HepG2 (cell line): ENCODE results near the gene KRTAP5-6. TPM values are rescaled to one million over a fixed set of nuclear protein-coding genes. Genes with fewer than 3 reads are reported as not detected.
A peak's percentile ranks its signal among the peaks of the same experiment; 100 is the strongest.

Experiments
- AKNA ChIP-seq: sonication (generic); formaldehyde crosslinking; IDR thresholded peaks from 2 replicates; pipeline ENCODE4 v1.4.0; 2020; ENCODE audit warnings: missing genetic modification reagents, borderline replicate concordance
- E2F2 ChIP-seq: sonication (generic); formaldehyde crosslinking; IDR thresholded peaks from 2 replicates; pipeline ENCODE4 v1.4.0; 2020; ENCODE audit warnings: missing genetic modification reagents, borderline replicate concordance
- ERF ChIP-seq: IDR thresholded peaks from 2 replicates; pipeline ENCODE4 v1.6.1; 2018; ENCODE audit warnings: missing biosample characterization, missing genetic modification reagents
- IKZF4 ChIP-seq: sonication (generic); formaldehyde crosslinking; IDR thresholded peaks from 2 replicates; pipeline ENCODE4 v1.5.1; 2020; ENCODE audit warnings: borderline replicate concordance, mild to moderate bottlenecking, low read depth, missing genetic modification reagents; ENCODE audit errors: not compliant biosample characterization
- JARID2 ChIP-seq: sonication (generic); formaldehyde crosslinking; IDR thresholded peaks from 2 replicates; pipeline ENCODE4 v1.8.1; 2023; ENCODE audit warnings: missing genetic modification reagents, inconsistent platforms; ENCODE audit not compliant: insufficient replicate concordance
- JUND ChIP-seq: sonication (generic); formaldehyde crosslinking; IDR thresholded peaks from 2 replicates; pipeline ENCODE4 v1.8.0; 2022; ENCODE audit warnings: mild to moderate bottlenecking, missing genetic modification reagents
- KDM6A ChIP-seq: IDR thresholded peaks from 2 replicates; pipeline ENCODE4 v1.6.1; 2016; ENCODE audit warnings: low read depth
- KLF9 ChIP-seq: IDR thresholded peaks from 2 replicates; pipeline ENCODE4 v1.6.1; 2016; ENCODE audit warnings: low read depth
- LBX2 ChIP-seq: sonication (generic); formaldehyde crosslinking; IDR thresholded peaks from 2 replicates; pipeline ENCODE4 v1.5.0; 2020; ENCODE audit warnings: missing genetic modification reagents, mild to moderate bottlenecking, borderline replicate concordance
- MLLT10 ChIP-seq: sonication (generic); formaldehyde crosslinking; IDR thresholded peaks from 2 replicates; pipeline ENCODE4 v1.4.0; 2020; ENCODE audit warnings: missing genetic modification reagents
- MYNN ChIP-seq: sonication (generic); formaldehyde crosslinking; IDR thresholded peaks from 2 replicates; pipeline ENCODE4 v1.4.0; 2020; ENCODE audit warnings: mild to moderate bottlenecking, low read depth, missing genetic modification reagents
- NAIF1 ChIP-seq: sonication (generic); formaldehyde crosslinking; IDR thresholded peaks from 2 replicates; pipeline ENCODE4 v1.5.0; 2020; ENCODE audit warnings: mild to moderate bottlenecking, missing genetic modification reagents, borderline replicate concordance
- ZBED4 ChIP-seq: sonication (generic); formaldehyde crosslinking; IDR thresholded peaks from 2 replicates; pipeline ENCODE4 v1.4.0; 2020; ENCODE audit warnings: missing genetic modification reagents, borderline replicate concordance
- ZNF343 ChIP-seq: sonication (generic); formaldehyde crosslinking; IDR thresholded peaks from 2 replicates; pipeline ENCODE4 v1.4.0; 2020; ENCODE audit warnings: mild to moderate bottlenecking, missing genetic modification reagents
- ZNF547 ChIP-seq: sonication (generic); formaldehyde crosslinking; IDR thresholded peaks from 2 replicates; pipeline ENCODE4 v1.5.1; 2020; ENCODE audit warnings: mild to moderate bottlenecking, missing genetic modification reagents
- ZNF616 ChIP-seq: sonication (generic); formaldehyde crosslinking; IDR thresholded peaks from 2 replicates; pipeline ENCODE4 v1.5.0; 2020; ENCODE audit warnings: low read depth, mild to moderate bottlenecking, missing genetic modification reagents
- ZNF7 ChIP-seq: IDR thresholded peaks from 2 replicates; pipeline ENCODE4 v1.6.1; 2016; ENCODE audit warnings: missing biosample characterization, missing genetic modification reagents
- ZNF713 ChIP-seq: sonication (generic); formaldehyde crosslinking; IDR thresholded peaks from 2 replicates; pipeline ENCODE4 v1.4.0; 2020; ENCODE audit warnings: mild to moderate bottlenecking, missing genetic modification reagents
- polyA plus RNA-seq, 8 experiments: library from polyadenylated mRNA; depleted of rRNA in 3 of 8; stranded (reverse) in 7 of 8; unstranded in 1 of 8; fragments of >200 nt; fragmentation: Illumina TruSeq in 4 of 8; extraction: Trizol in 4 of 8; gene quantifications; 2 replicates each; pipeline versions ENCODE4 v1.2.1 to v1.2.3, GENCODE V29; 2011 to 2016; ENCODE audit warnings: low read depth in 4 of 8, missing spikeins in 1 of 8, mixed read lengths in 1 of 8; ENCODE audit not compliant: insufficient read depth in 1 of 8
- total RNA-seq, 5 experiments: library from RNA; depleted of rRNA; stranded (reverse); fragments of >200 nt; fragmentation: Illumina TruSeq; extraction: Trizol; gene quantifications; 2 replicates each; pipeline ENCODE4 v1.2.3, GENCODE V29; 2016; ENCODE audit warnings: low read depth in 1 of 5

Gene KRTAP5-6
- total and polyA plus RNA-seq, 2 of the 13 experiments (the other 11 are each of a cell fraction or from before 2014, with no cell fraction given) = not detected

GRCh38 chr11:1691026-1691877 lies 5.7 kb upstream of the KRTAP5-6 start (continued):
- TF ChIP-seq AKNA (CRISPR knock-in tag) (no peak; the same call in 1 of the 2 replicates), ZBED4 (0 out of 2 replicates have a peak, but pooled peaks have one; percentile 82), ZNF343 (CRISPR knock-in tag) (no peak), KDM6A (CRISPR knock-in tag) (peak; percentile 71), ZNF547 (CRISPR knock-in tag) (no peak; the same call in 1 of the 2 replicates), KLF9 (CRISPR knock-in tag) (no peak), LBX2 (CRISPR knock-in tag) (0 out of 2 replicates have a peak, but pooled peaks have one; percentile 23), JARID2 (CRISPR knock-in tag) (no peak), ZNF616 (CRISPR knock-in tag) (no peak; the same call in 1 of the 2 replicates), NAIF1 (CRISPR knock-in tag) (0 out of 2 replicates have a peak, but pooled peaks have one; percentile 76), JUND (CRISPR knock-in tag) (peak; percentile 82), MYNN (CRISPR knock-in tag) (no peak; the same call in 1 of the 2 replicates), ERF (CRISPR knock-in tag) (peak; percentile 96), MLLT10 (CRISPR knock-in tag) (0 out of 2 replicates have a peak, but pooled peaks have one; percentile 21), ZNF713 (no peak), ZNF7 (CRISPR knock-in tag) (no peak), E2F2 (CRISPR knock-in tag) (0 out of 2 replicates have a peak, but pooled peaks have one; percentile 14), IKZF4 (CRISPR knock-in tag) (no peak)
